H1 (cell line): ENCODE results near the gene MPPED2.

Experiments used
- CBX5 ChIP-seq: fragments of 300-800, 300-1000 bp; sonication (generic); IDR thresholded peaks from 2 replicates; pipeline ENCODE4 v1.7.1; 2016; ENCODE audit warnings: antibody characterized with exemption, low read length, low read depth
- CEBPB ChIP-seq: IDR thresholded peaks from 2 replicates; pipeline ENCODE4 v1.6.1; 2012; ENCODE audit warnings: low read depth, low read length
- EP300 ChIP-seq, 2 experiments: IDR thresholded peaks; 1 replicate in 1 of 2; 2 replicates in 1 of 2; pipeline ENCODE4 v1.6.1; 2011 to 2012; ENCODE audit warnings: low read depth in 2 of 2, low read length in 2 of 2, mild to moderate bottlenecking in 2 of 2, borderline replicate concordance in 1 of 2, inconsistent platforms in 1 of 2, moderate library complexity in 1 of 2
- GTF2F1 ChIP-seq: IDR thresholded peaks from 2 replicates; pipeline ENCODE4 v1.6.1; 2012; ENCODE audit warnings: low read depth, low read length, improper control_type of control experiment, borderline replicate concordance
- KDM1A ChIP-seq: fragments of 200-600, 300-600 bp; sonication (generic); IDR thresholded peaks from 2 replicates; pipeline ENCODE4 v1.7.1; 2016; ENCODE audit warnings: mild to moderate bottlenecking, low read length, borderline replicate concordance
- POLR2A ChIP-seq, 2 experiments: IDR thresholded peaks; 1 replicate in 1 of 2; 2 replicates in 1 of 2; pipeline ENCODE4 v1.6.1; 2011; ENCODE audit warnings: low read depth in 2 of 2, low read length in 2 of 2, mild to moderate bottlenecking in 2 of 2; ENCODE audit errors: control extremely low read depth in 1 of 2
- RFX5 ChIP-seq: IDR thresholded peaks from 2 replicates; pipeline ENCODE4 v1.6.1; 2011; ENCODE audit warnings: low read depth, low read length, improper control_type of control experiment, borderline replicate concordance
- SIN3A ChIP-seq, 2 experiments: IDR thresholded peaks in 1 of 2; conservative IDR thresholded peaks in 1 of 2; 2 replicates each; pipeline ENCODE4 v1.6.1; 2011 to 2012; ENCODE audit warnings: low read length in 2 of 2, improper control_type of control experiment in 1 of 2, low read depth in 1 of 2, mild to moderate bottlenecking in 1 of 2
- SP2 ChIP-seq: IDR thresholded peaks from 2 replicates; pipeline ENCODE4 v1.6.1; 2012; ENCODE audit warnings: mild to moderate bottlenecking, low read length, inconsistent platforms
- SUZ12 ChIP-seq: fragments of 200-600 bp; sonication (generic); IDR thresholded peaks from 2 replicates; pipeline ENCODE4 v1.6.1; 2012; ENCODE audit warnings: mild to moderate bottlenecking, inconsistent platforms, low read length, moderate library complexity, mixed read lengths
- TAF1 ChIP-seq: IDR thresholded peaks from 2 replicates; pipeline ENCODE4 v1.6.1; 2011; ENCODE audit warnings: mild to moderate bottlenecking, low read depth, low read length
- TF ChIP-seq, protein P1 (sequence below): IDR thresholded peaks from 2 replicates; pipeline ENCODE4 v1.6.1; 2011; ENCODE audit warnings: low read length, improper control_type of control experiment
- TF ChIP-seq, protein P2 (sequence below), 3 experiments: IDR thresholded peaks; 1 replicate in 2 of 3; 2 replicates in 1 of 3; pipeline versions ENCODE4 v1.5.1 to v1.6.1; 2011; ENCODE audit warnings: low read length in 3 of 3, mild to moderate bottlenecking in 3 of 3, inconsistent platforms in 2 of 3, low read depth in 1 of 3, moderate library complexity in 1 of 3; ENCODE audit not compliant: insufficient read depth in 1 of 3; ENCODE audit errors: control extremely low read depth in 1 of 3

GRCh38 chr11:30483056-30483455 is 103.1 kb downstream of the MPPED2 start:
- TF ChIP-seq, protein P1, sequence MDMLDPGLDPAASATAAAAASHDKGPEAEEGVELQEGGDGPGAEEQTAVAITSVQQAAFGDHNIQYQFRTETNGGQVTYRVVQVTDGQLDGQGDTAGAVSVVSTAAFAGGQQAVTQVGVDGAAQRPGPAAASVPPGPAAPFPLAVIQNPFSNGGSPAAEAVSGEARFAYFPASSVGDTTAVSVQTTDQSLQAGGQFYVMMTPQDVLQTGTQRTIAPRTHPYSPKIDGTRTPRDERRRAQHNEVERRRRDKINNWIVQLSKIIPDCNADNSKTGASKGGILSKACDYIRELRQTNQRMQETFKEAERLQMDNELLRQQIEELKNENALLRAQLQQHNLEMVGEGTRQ = no peak
- TF ChIP-seq, protein P2, sequence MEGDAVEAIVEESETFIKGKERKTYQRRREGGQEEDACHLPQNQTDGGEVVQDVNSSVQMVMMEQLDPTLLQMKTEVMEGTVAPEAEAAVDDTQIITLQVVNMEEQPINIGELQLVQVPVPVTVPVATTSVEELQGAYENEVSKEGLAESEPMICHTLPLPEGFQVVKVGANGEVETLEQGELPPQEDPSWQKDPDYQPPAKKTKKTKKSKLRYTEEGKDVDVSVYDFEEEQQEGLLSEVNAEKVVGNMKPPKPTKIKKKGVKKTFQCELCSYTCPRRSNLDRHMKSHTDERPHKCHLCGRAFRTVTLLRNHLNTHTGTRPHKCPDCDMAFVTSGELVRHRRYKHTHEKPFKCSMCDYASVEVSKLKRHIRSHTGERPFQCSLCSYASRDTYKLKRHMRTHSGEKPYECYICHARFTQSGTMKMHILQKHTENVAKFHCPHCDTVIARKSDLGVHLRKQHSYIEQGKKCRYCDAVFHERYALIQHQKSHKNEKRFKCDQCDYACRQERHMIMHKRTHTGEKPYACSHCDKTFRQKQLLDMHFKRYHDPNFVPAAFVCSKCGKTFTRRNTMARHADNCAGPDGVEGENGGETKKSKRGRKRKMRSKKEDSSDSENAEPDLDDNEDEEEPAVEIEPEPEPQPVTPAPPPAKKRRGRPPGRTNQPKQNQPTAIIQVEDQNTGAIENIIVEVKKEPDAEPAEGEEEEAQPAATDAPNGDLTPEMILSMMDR (IDR thresholded peaks at IDR 0.05; ENCODE audit: control extremely low read depth in 1 of 3, insufficient read depth in 1 of 3, low read depth in 1 of 3, low read length in 3 of 3) = no peak
- TF ChIP-seq GTF2F1 (no peak), SP2 (no peak), POLR2A (IDR thresholded peaks at IDR 0.05; ENCODE audit: control extremely low read depth in 1 of 2, low read depth in 2 of 2, low read length in 2 of 2) (no peak), RFX5 (no peak), TAF1 (no peak), KDM1A (no peak), SUZ12 (no peak), EP300 (IDR thresholded peaks at IDR 0.05; ENCODE audit: borderline replicate concordance in 1 of 2, low read depth in 2 of 2, low read length in 2 of 2) (no peak), SIN3A (conservative IDR thresholded peaks at IDR 0.05 in 1 of 2, IDR thresholded peaks at IDR 0.05 in 1 of 2; ENCODE audit: low read depth in 1 of 2, low read length in 2 of 2) (no peak), CEBPB (no peak), CBX5 (no peak)
